GM19238 (cell line): Measurements from ENCODE around the gene PCCA.
A peak's percentile ranks its signal among the peaks of the same experiment; 100 is the strongest.
"Not testable (repeated sequence)": the region's sequence is repeated elsewhere in the genome, so short reads cannot be mapped to it uniquely, and the experiment has no call there.

Experiments
- DNase-seq: peaks from one replicate; pipeline ENCODE4 v3.0.0; 2011; ENCODE audit warnings: low spot score; ENCODE audit not compliant: insufficient read length

The PCCA gene, protein sequence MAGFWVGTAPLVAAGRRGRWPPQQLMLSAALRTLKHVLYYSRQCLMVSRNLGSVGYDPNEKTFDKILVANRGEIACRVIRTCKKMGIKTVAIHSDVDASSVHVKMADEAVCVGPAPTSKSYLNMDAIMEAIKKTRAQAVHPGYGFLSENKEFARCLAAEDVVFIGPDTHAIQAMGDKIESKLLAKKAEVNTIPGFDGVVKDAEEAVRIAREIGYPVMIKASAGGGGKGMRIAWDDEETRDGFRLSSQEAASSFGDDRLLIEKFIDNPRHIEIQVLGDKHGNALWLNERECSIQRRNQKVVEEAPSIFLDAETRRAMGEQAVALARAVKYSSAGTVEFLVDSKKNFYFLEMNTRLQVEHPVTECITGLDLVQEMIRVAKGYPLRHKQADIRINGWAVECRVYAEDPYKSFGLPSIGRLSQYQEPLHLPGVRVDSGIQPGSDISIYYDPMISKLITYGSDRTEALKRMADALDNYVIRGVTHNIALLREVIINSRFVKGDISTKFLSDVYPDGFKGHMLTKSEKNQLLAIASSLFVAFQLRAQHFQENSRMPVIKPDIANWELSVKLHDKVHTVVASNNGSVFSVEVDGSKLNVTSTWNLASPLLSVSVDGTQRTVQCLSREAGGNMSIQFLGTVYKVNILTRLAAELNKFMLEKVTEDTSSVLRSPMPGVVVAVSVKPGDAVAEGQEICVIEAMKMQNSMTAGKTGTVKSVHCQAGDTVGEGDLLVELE

DNA sequence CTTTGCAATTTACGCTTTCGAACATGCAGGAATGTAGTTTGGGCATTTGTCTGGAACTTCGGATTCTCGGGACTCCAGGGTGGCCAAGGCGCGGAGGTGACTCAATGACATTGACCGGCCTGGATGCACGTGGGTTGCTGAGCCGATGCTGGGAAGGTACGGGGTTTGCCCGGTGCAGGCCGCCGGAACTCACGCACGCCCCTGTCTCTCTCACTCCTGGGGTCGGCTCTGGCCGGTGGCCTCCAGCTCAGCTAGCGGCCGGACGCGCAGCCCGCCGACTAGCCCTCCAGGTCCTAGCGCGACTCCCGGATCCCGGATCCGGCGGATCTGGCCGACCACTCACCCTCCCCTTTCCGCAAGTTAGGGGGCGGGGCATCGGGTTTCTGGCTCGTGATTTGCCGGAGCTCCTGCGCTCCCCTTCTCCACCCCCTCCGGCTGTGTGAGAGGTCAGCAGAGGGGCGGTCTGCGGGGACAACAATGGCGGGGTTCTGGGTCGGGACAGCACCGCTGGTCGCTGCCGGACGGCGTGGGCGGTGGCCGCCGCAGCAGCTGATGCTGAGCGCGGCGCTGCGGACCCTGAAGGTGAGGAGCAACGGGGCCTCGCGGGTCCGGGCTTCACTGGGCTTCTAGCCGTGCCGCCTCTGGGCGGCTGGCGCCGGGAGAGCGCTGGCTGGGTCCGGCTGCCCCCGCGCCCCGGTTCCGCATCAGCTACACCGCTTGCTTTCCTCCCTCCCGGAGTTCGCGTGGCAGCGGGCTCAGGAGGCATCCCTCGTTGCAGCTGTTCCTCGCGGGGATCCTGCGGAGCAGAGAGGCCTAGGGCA, at the start of gene PCCA:
PCCA (plus strand) TSS at position 450 of the 821 bp plus-strand sequence; CDS start at position 478, 28 bp downstream.
- peak; percentile 94 for DNase-seq

GRCh38 chr13:100039740-100040139, 49.2 kb upstream of the PCCA start:
- no peak for DNase-seq

DNA sequence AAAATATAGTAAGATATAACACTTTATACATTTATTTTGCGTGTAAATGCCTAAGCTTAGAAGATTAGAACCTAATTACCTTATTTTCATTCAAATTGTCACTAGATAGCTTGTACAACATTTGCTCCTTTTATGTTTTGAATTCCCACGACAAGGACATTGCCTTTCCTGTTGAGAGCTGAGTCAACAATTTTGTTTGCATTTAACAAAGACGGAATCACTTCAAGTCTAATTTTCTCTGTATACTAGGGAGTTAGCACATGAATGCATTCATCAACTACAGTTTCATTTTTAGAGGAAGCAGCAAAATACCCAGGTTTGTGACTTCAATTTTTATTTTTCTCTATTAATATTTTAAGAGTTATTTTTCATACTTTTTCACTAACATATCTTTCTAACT, 48.7 kb upstream of the PCCA start:
- DNase-seq, result no peak

DNA sequence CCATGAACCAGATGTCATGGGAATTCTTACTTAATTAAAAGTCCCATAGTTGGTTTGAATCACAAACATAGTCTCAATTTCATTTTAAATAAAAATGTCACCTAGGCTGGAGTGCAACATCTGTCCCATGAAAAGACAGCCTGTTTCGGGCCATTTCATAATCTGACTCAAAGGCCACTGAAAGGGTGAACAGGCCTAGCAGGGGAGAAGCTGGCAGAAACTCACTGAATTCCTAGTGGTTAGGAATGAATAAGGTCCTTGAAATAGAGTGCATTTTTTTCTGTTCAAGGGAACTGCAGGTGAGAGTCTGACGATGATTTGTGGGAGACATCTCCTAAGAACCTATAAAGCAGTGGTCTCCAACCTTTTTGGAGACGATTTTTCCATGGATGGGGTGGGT, 44.0 kb upstream of the PCCA start:
- DNase-seq, result no peak

- no peak for DNase-seq
Measured at GRCh38 chr13:100045355-100045754, 43.5 kb upstream of the PCCA start.

DNA sequence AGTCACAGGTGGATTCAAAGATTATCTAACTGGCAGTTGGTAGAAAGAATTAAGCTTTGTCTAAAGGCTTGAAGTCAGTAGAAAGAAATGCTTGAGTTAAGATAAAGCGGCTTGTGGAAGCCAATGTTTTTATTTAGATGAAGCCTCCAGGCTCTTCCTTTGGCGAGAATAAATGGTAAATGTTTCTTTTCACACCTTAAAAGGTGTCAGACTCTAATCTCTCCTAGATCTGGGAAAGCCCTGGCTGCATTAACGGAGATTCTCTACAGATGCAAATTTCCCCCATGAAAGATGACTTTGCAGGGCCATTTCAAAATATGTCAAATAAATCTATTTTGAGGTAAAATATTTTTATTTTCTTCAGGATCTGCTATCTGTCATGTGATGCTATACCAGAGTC, 37.8 kb upstream of the PCCA start:
- DNase-seq, result no peak

DNA sequence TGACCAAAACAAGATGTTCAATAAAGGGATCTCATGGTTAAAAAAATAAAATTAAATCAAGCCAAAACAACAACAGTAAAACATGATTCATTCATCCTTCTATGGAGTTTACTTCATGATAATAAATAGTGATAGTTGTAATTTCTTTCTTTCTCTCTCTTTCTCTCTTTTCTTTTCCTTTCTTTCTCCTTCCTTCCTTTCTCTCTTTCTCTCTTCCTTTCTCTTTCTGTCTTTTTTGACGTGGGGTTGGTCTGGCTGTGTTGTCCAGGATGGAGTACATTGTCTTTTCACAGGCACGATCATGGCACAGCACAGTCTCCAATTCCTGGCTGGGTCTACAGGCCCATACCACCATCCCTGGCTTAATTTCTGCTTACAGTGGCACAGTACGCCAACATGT, 29.1 kb upstream of the PCCA start:
- no peak for DNase-seq

DNA sequence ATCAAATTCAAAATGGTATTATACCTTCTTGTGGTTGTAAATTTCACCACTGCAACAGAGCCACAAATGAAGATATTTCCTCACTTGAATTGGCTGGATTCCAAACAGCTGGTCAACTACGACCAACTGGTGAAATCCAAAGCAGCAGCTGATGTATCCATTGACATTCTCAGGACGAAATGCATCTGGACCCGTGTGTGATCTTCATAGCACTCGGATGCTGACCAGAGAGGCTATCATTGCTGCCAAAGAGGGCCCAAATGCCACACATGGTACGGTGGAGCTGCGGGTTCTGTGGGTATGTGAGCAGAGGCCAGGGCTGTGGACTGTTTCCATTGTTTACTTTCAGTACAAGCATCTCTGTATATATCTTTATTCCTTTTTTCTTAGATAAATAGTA, 25.6 kb upstream of the PCCA start:
- no peak for DNase-seq

DNA sequence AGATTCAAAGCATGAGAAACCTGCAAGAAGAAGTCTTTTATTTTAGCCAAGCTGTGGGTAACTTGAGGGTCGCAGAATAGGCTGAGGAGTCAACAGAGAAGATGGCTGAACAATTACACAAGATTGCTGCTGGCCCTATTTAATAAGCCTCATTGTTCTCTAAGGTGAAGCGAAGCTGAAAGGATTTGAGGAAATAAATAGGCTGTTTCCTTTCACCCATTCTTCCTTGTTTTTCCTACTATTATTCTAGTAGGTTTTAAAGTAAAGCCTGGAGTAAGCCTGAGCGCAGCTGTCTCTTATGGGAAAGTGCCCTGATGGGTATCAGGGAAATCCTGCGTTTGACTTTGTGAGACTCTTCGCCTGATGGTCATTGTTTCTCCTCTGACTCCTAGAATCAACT, 25.0 kb upstream of the PCCA start:
- DNase-seq, result no peak

- no peak for DNase-seq
Measured at GRCh38 chr13:100068133-100068931, 20.6 kb upstream of the PCCA start.

- no peak for DNase-seq
Measured at GRCh38 chr13:100069278-100069677, 19.6 kb upstream of the PCCA start.

DNA sequence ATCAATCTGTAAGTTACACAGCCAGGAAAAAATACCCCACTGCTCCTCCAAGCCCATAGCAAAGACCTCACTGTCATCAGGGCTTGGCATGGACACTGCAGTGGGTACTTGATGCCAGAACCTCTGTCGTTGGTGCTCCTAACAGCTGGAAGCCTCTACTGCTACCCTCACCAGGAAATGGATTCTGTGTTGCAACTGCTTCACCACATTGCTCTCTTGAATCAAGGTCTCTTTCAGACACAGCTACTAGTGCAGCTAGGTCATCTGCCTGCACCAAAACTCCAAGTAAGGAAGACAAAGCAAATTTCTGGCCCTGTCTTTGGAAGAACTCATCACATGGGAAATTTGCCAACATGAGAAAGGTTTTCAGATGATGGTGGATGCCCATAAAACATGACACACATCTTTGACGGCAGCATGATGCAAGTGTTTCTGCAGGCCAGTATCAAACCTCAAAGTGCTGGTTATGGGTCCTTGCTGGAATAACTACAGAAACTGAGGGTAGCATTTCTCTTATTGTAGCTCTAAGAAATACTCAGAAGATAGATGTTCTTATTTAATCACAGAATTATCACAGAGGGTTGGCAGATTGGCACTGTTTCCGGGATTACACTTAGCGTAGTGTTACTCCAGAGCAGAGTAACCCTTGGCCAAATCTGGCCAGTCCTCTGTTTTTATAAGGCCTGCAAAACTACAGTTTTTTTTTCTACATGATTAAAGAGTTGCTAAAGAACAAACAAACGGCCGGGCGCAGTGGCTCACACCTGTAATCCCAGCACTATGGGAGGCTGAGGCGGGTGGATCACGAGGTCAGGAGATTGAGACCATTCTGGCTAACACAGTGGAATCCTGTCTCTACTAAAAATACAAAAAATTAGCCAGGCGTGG, 12.9 kb upstream of the PCCA start:
- DNase-seq, result no peak

DNA sequence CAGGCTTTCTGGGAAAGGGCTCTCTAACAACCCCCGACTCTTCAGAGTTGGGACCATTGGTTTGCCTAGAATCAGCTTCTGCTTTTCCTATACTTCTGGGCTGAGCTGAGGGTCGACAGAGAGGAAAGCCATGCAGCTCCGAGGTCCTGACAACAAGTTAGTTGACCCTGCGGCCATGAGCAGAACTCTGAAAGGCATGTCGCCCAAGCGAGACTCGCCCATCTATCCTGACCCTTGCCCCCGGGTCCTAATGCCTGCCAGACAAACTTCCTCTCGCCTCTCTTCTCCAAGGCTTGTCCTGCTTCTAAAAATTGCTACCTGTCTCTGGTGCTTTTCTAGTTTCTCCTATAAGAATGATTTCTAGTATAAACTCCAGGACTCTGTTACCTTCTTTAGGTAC, 9.9 kb upstream of the PCCA start:
- DNase-seq, result not testable (repeated sequence)

- not testable (repeated sequence) for DNase-seq
Measured at GRCh38 chr13:100083401-100083800, 5.5 kb upstream of the PCCA start.

DNA sequence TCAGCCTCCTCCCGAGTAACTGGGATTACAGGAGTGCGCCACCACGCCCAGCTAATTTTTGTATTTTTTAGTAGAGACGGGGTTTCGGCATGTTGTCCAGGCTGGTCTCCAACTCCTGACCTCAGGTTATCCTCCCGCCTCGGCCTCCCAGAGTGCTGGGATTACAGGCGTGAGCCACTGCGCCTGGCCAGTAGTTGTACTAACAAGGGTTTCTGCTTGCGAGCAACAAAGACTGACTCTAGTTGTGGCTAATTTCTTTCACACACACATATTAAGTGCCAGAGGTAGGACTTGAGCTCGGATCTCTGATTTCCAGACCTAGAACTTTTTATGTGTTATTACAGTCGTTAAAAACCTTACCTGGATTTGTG, 635 bp upstream of the PCCA start:
- DNase-seq, result no peak

GRCh38 chr13:100089465-100090032, 656 bp downstream of the PCCA start:
- DNase-seq, result no peak

DNA sequence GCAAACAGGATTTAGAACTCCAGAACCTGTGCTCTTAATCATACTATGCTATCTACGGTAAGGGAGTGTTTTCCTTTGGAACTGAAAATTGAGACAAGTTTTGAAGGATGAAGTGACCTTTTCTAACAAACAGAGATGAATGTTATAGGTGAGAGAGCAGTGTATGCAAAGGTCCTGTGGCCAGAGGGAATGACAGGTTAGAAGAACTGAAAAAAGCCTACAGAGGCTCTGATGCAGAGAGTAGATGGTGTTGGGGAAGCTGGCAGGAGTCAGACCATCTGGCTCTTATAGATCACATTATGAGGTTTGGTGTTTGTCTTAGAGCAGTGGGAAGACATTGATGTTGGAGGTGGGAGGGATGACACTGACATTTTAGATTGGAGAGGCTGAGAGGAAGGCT, 2.0 kb downstream of the PCCA start:
- no peak for DNase-seq

DNA sequence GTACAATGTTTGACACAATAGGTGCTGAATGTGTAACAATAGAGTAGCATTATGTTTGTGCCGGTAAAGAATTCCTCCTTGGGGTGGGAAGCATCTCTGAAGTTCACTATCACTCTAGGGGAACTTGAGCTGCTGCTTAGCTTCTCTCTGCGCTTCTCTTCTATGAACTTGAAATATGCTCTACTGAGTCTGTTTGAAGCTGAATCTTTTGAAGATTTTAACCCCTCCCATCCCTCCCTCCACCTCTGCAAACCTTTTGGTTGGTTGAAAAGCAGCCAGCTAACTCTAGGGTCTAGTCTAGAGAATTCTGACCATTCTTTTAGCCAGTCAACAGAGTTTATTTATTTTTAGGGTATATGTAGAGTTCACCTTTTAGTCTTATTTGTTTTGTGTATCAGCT, 2.5 kb downstream of the PCCA start:
- no peak for DNase-seq

DNA sequence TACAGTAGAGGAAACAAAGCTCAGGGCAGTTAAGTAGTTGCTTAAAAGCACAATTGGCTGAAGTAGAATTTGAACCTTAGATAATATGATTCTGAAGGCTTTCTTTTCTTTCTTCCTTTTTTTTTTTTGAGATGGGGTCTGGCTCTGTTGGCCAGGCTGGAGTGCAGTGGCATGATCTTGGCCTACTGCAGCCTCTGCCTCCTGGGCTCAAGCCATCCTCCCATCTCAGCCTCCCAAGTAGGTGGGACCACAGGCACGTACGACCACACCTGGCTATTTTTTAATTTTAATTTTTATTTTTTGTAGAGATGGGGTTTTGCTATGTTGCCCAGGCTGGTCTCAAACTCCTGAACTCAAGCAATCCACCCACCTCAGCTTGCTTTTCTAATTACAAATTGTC, 3.4 kb downstream of the PCCA start:
- not testable (repeated sequence) for DNase-seq

DNA sequence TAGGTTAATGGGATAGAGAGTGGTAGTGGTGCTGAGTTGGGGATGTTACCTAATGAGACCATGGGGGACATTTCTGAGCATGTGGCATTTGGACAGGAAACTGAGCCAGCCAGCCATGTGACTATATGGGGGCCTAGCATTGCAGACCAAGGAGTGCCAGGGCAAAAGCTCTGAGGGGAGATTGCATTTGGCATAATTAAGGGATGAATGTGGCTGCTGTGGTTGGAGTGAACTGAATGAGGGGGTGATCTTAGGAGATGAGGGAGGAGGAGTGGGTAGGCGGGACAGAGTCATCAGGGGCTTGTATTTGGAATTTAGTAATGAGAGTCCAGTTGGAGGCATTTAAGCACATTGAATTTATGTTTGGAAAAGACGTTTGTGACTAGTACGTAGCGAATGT, 6.6 kb downstream of the PCCA start:
- DNase-seq, result no peak
